ENCODE measurements around the gene CTDP1.

GRCh38 chr18:79735071-79735980 lies 55.7 kb downstream of the CTDP1 start:
- no peak for TF ChIP-seq CTCF (IDR thresholded peaks at IDR 0.05; ENCODE audit: low read depth, low read length, missing input control)
- no peak for TF ChIP-seq RXRA (IDR thresholded peaks at IDR 0.05)

All from liver (tissue), 3 donors.